Neural progenitor cell (in vitro differentiated cells): Measurements from ENCODE around the gene SMIM35.
"Not testable (repeated sequence)": the region's sequence is repeated elsewhere in the genome, so short reads cannot be mapped to it uniquely, and the experiment has no call there.

Experiments
- CTCF ChIP-seq: fragments of 200-600 bp; sonication (generic); IDR thresholded peaks from 2 replicates; pipeline ENCODE4 v1.5.1; 2017; ENCODE audit warnings: antibody characterized with exemption, mild to moderate bottlenecking
- EZH2 ChIP-seq: fragments of 200-600 bp; sonication (generic); IDR thresholded peaks from 2 replicates; pipeline ENCODE4 v1.6.1; 2017; ENCODE audit warnings: antibody characterized with exemption, mild to moderate bottlenecking, moderate library complexity

GRCh38 chr11:118062631-118063030 is 24.1 kb downstream of the SMIM35 start:
- TF ChIP-seq CTCF, EZH2: not testable (repeated sequence)
